NCI-H1694 treated with DMSO at 0.1 percent for 48 hours (cell line): Measurements from ENCODE around the gene LYL1.
A peak's percentile ranks its signal among the peaks of the same experiment; 100 is the strongest.

ENCODE experiments used
- DNase-seq: peaks from one replicate; lab custom pipeline; 2025; lab: John Stamatoyannopoulos, UW

The LYL1 gene

GRCh38 chr19:13104848-13105711 lies 2.4 kb upstream of the LYL1 start:
- DNase-seq, result no peak

DNA sequence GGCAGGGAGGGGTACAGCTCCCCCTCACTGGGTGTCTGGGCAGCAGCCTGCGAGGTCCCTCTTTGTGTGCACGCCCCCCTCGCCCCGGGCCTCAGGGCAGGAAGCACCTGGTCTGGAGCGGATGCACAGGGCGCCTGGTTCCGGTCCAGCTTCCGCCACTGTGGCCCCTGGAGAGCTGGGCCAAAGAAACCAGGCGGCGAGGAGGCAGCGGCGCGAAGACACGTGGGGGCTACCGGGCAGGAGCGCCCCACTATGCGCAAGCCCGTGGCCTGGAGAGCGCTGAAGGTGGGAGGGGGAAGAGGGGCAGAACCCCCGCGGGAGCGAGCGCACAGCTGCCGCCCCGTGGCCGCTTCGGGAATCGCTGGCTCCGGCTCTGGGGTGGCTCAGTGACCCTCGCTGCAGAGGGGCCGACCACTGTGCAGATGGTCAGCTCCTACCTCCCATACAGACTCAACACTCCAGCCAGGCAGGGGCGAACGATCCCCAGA lies 1.7 kb upstream of the LYL1 start:
- DNase-seq, result peak; percentile 12

GRCh38 chr19:13103581-13104359 lies 1.1 kb upstream of the LYL1 start:
- no peak for DNase-seq

GRCh38 chr19:13102416-13102665 lies 317 bp downstream of the LYL1 start:
- DNase-seq, result no peak

DNA sequence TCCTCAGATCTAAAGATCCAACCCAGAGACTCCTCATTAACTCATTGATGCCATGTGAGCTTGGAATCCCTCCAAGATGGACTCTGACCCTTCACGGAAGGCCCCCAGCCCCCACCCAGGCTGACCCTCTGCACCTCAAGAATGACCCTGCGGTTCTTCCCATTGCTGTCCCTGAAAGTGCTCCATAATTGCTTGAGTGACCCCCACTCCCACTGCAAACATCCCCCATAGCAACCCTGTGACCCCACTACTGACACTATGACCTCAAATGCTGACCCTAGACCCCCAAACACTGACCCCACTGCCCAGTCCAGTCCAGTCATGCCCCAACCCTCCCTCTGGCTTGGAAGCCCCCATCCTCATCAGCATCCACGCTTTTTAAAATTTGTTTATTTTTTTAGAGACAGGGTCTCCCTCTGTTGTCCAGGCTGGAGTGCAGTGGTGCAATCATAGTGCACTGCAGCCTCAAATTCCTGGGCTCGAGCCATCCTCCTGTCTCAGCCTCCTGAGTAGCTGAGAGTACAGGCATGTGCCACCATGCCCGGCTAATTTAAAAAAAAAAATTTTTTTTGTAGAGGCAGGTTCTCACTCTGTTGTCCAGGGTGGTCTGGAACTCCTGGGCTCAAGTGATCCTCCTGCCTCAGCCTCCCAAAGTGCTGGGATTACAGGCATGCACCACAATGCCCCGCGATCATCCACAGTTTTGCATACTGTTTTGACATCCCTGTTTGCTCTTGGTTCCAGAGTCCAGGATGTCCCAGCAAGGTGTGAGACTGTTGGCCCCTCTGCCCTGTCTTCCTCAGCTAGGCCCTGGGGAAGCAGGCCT lies 855 bp downstream of the LYL1 start:
- DNase-seq, result no peak

DNA sequence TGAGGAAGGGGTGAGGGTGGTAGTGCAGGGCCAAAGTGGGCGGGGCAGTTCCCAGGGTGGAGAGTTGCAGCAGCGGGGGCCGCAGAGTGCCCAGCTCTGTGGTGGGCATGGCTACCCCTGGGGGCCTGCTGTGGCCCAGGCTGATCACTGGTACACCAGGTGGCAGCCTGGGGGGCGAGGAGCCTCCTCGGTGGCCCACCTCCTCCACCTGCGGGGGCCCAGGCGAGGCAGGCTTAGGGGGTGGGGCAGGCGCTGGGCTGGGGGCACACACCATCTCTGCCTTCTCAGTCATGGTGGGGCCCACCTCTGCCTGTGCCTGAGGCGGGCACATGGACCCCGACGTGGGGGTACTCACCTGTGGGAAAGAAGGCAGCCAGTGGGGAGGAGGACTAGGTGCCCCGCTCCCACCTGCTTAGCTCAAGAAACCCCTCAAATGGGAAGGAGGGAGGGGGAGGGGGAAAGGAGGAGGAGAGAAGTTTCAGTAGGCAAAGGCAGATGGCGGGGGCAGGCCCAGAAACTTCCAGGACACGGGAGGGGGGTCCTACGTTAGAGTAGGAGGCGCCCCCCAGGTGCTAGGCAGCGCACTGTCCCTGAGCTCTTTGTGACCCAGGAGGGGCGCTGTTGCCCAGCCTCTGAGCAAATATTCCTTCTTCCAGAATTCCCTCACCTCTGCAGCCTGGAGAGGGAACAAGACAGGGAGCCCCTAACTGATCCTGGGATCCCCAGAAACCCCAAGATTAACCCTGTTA lies 1.6 kb downstream of the LYL1 start:
- DNase-seq, result no peak

DNA sequence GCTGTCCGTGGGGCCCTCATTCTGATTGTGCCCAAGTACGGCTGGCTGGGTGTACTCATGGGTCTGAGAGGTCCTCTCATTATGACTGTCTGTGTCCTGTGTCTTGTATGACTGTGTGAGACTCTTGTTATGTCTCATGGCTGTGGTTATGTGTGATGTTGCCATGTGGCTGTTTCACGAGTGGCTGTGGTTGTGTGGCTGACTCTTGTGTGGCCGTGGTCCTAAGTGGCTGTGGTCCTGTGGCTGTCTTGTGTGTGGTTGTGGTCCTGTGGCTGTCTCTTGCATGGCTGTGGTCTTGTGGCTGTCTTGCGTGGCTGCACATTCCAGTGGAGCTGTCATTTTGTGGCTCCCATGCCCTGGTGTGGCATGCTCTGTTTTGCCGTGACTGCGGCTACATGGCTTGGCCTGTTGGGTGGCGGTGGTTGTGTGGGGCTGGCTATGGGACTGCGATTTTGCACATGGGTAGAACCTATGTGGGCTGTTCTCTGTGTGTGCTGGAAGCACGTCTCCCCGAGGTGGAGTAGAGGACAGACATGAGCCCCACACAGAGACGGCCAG lies 2.5 kb downstream of the LYL1 start:
- no peak for DNase-seq

DNA sequence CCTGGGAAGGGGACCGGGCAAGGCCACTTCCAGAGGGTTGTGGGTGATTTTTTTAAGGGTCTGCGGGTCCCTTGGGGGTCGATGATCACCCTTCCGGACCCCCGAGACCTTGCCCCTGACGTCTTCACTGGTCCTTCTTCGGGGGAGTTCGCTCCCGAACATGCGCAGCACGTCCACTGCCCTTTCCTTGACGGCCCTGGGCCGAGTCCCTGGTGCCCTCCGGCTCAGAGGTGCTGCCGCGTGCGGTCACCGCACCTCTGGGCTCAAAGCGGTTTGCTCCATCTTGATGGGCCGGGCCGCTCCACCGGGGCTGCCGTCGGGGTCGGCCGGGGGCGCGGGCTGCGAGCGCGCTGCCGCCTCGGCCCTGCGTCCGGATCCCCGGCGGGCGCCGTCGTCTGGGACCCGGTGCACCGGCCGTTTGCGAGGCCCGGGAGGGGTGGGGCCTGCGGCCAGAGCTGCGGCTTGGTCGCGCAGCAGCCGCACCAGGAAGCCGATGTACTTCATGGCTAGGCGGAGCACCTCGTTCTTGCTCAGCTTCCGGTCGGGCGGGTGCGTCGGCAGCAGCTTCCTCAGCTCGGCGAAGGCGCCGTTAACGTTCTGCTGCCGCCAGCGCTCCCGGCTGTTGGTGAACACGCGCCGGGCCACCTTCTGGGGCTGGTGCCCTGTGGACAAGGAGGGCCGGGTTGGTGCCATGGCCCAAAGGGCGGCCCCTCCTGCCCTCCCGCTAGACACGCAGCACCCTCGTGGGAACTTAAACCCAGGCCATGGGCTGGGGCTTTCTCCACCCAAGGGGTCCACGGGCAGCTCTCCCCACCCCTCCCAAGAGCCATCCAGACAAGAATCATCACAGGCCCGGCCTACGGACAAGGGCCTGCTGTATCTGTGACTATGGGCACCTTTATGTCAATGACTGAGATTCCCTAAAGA lies 3.3 kb downstream of the LYL1 start:
- DNase-seq, result no peak

DNA sequence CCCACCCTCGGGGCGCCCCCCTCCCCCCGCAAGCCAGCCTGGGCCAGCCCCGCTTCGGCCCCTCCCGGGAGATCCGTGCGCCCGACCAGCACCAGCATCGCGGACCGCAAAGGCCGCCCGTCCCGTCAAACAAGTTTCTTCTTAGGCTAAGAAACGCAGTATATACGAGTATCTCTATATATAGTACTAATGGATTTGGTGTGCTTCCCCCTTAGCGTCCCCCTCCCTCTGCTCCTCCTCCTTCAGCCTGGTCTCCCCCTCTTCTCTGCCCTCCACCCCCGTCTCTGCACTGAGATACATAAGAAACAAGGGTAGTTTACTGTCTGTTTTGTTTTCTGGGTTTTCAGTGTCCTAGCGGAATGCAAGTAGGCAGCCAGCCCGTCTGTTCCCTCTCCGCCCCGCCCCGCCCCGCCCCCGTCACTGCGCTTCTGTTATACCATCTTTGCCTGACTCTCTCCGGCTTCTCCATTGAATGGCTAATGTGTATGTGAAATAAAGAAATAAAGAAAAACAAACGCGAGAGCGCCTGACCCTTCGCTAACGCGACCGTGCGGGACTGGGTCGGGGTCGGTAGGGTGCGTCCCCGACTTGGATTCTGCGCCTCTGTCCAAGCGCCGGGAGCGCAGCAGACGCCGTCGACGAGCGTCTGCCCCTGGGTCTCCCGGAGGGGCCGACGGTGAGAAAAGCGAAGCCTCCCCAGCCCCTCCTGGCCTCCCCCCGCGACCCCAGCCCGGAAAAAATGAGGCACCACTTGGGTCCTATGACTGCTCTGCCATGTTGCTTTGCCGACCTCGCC lies 4.2 kb downstream of the LYL1 start:
- DNase-seq, result no peak

- no peak for DNase-seq
Measured at GRCh38 chr19:13097463-13098258, 5.0 kb downstream of the LYL1 start.

DNA sequence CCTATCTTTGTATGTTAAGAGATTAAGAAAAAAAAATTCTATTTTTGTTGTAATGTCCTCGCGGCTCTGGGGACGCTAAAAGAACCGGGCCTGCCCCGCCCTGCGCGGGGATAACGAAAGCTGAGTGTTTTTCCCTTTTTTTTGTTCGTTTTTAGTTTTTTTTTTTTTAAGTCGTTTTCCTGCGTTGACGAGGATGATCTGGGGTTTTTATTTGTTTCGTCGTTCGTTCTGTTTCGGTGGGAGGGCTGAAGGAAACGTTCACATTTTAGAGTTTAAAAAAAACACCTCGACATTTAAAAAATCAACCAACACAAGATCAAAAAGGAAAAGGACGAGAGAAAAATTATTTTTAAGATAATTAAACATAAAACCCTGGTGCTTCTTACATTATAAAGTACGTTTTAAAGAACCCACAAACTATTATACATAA lies 5.6 kb downstream of the LYL1 start:
- no peak for DNase-seq

DNA sequence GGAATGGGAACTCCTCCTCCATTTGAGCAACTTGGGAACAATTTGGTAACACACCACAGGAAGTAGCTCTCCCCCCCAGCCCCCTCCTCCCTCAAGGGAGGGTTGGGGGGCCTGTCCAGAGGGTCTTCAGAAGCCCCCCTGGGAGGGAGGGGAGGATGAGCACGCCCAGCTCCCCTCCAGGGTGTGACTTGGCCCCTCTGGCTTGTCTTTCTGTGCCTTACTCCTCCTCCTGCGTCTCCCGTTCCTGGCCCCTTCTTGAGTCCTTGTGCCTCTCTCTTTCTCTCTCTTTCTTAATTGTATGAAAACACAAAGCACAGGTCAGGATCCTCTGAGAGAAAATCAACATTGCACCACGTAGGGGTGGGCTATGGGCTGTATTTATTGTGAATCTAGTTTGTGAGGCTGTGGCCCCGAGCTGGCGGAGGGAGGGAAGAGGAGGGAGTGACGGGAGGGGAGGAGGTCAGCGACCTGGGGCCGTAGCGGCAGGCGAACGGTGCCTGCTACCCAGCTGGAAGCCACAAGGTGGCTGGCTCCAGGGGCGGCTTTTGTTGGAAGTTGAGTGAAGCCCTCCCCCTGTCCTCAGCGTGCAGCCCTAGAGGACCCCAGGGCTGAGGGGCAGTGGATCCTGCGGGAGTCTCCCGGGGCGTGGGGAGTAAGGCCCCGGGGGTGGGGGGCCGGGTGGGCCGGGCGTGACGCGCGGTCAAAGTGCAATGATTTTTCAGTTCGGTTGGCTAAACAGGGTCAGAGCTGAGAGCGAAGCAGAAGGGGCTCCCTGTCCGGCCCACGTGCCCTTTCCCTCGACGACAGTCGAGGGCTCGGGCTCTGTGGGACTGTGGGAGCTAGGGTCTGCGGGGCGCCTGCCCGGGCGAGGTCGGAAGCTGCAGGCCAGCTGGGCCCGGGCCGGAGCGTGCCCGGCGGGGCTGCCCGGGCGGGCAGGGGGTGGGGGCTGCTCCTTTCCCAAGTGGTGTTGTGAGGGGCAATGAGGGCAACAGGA lies 6.4 kb downstream of the LYL1 start:
- DNase-seq, result no peak

DNA sequence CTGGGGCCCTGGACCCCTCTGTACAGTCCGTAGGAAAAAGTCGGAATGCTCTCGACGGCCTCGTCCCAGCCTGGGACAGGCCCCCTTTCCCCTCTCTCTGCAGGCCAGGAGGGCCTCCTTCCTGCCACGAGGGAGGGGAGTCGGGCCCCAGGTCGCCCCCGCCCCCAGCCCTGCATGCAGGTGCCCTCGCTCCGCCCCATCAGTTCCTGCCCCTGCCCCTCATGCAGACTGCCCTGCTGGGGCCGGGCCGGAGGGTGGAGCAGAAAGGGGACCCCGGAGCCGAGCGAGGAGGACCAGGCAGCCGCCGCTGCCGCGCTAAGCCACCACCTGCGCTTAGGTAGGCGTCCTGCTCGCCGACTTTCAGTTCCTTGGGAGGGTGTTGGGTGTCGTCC lies 7.3 kb downstream of the LYL1 start:
- DNase-seq, result no peak

- no peak for DNase-seq
Measured at GRCh38 chr19:13094771-13095392, 7.8 kb downstream of the LYL1 start.

DNA sequence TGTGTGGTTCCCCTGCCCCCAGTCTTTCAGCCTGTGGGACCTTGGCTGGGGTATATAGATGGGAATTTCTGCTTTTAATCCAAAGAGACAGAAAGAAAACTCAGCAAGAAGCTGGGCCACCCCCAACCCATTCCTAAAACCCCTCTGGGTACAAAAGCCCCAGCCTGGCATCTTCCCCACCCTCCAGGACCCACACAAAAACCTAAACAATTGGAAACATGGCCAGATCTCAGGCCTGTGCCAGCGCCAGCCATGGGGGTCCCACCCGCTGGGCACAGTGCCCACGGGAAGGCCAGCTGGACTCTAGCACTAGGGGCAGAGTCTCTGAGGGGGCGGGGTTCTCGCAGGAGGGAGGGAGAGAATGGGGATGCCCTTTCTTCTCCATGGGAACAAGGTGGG lies 8.6 kb downstream of the LYL1 start:
- DNase-seq, result no peak

- peak; percentile 82 for DNase-seq
Measured at GRCh38 chr19:13093407-13094105, 9.1 kb downstream of the LYL1 start.
